HFFc6 (cell line): Measurements from ENCODE around the gene ASB13. TPM values are rescaled to one million over a fixed set of nuclear protein-coding genes. Genes with fewer than 3 reads are reported as not detected.

ENCODE experiments used
- DNase-seq: peaks from one replicate; pipeline ENCODE4 v3.0.0-alpha.2; 2018
- H3K27ac Mint-ChIP-seq: 2 replicates; pipeline ENCODE4 v1.8.0; 2020; ENCODE audit warnings: mild to moderate bottlenecking, mixed read lengths
- H3K27me3 Mint-ChIP-seq: 2 replicates; pipeline ENCODE4 v1.8.0; 2021; ENCODE audit warnings: mild to moderate bottlenecking, moderate library complexity, mixed read lengths; ENCODE audit not compliant: insufficient read depth
- H3K36me3 Mint-ChIP-seq: 2 replicates; pipeline ENCODE4 v1.8.0; 2021; ENCODE audit warnings: low read depth, mixed read lengths
- H3K4me1 Mint-ChIP-seq: 2 replicates; pipeline ENCODE4 v1.8.0; 2020; ENCODE audit warnings: low read depth, mixed read lengths
- H3K4me3 Mint-ChIP-seq: 2 replicates; pipeline ENCODE4 v1.8.0; 2020; ENCODE audit warnings: mild to moderate bottlenecking, moderate library complexity, mixed read lengths
- H3K9me3 Mint-ChIP-seq: 2 replicates; pipeline ENCODE4 v1.8.0; 2020; ENCODE audit warnings: mild to moderate bottlenecking, mixed read lengths
- CTCF ChIP-seq: fragments of 200-600 bp; sonication (generic); IDR thresholded peaks from 2 replicates; pipeline ENCODE4 v1.5.0; 2021; ENCODE audit warnings: antibody characterized with exemption, mild to moderate bottlenecking
- total RNA-seq, 6 experiments: library from RNA; stranded (reverse); fragmentation: NEBNext Ultra II Directional; extraction: Animal tissue kit (Norgen Biotek cat#: 25700); gene quantifications; 2 replicates in 1 of 6; 3 replicates in 5 of 6; pipeline ENCODE4 v1.2.3, GENCODE V29; 2021

ASB13 gene
- total RNA-seq, 6 experiments from 2014 or later: 7.8 to 10.1 (median 9.1) TPM

- no peak for DNase-seq
- Mint-ChIP-seq H3K27ac (no peak overlapping the region), H3K36me3 (no peaks in the 10 kb centered on the region), H3K4me1 (peaks cover 44% of the 10 kb centered on the region), H3K4me3 (no peak overlapping the region), H3K27me3 (peaks cover 2% of the 10 kb centered on the region), H3K9me3 (no peaks in the 10 kb centered on the region)
- TF ChIP-seq CTCF: no peak
Observed at GRCh38 chr10:5662708-5663579, 3.5 kb downstream of the ASB13 start.

GRCh38 chr10:5661043-5661442 is 5.4 kb downstream of the ASB13 start:
- H3K36me3 Mint-ChIP-seq: no peaks in the 10 kb centered on the region
- peaks cover 37% of the 10 kb centered on the region for H3K4me1 Mint-ChIP-seq
- H3K4me3 Mint-ChIP-seq: no peak overlapping the region
- H3K27me3 Mint-ChIP-seq: peaks cover 2% of the 10 kb centered on the region
- no peak for DNase-seq
- no peaks in the 10 kb centered on the region for H3K9me3 Mint-ChIP-seq
- no peak for TF ChIP-seq CTCF
- no peak overlapping the region for H3K27ac Mint-ChIP-seq

- Mint-ChIP-seq H3K27ac (peak overlapping the region; percentile 40; the same call in 1 of the 2 replicates), H3K36me3 (no peaks in the 10 kb centered on the region), H3K27me3 (no peaks in the 10 kb centered on the region), H3K9me3 (no peaks in the 10 kb centered on the region), H3K4me1 (peaks cover 27% of the 10 kb centered on the region), H3K4me3 (no peak overlapping the region)
- TF ChIP-seq CTCF: no peak
- peak; percentile 54 for DNase-seq
Observed at GRCh38 chr10:5659702-5660528, 6.5 kb downstream of the ASB13 start.

- Mint-ChIP-seq H3K27me3 (no peaks in the 10 kb centered on the region), H3K4me3 (no peak overlapping the region), H3K27ac (no peak overlapping the region), H3K36me3 (no peaks in the 10 kb centered on the region), H3K4me1 (peaks cover 21% of the 10 kb centered on the region), H3K9me3 (no peaks in the 10 kb centered on the region)
- TF ChIP-seq CTCF: no peak
- DNase-seq: no peak
Observed at GRCh38 chr10:5658871-5659618, 7.3 kb downstream of the ASB13 start.
